Liver (tissue), 3 donors: ENCODE measurements around the gene NSF.

Experiments used
- ATF3 ChIP-seq: IDR thresholded peaks from 2 replicates; pipeline ENCODE4 v1.6.1; 2016; ENCODE audit warnings: antibody characterized with exemption
- CTCF ChIP-seq: fragments of 150-350 bp; IDR thresholded peaks from 2 replicates; pipeline ENCODE4 v1.5.1; 2017; ENCODE audit warnings: improper control_type of control experiment, low read depth, low read length; ENCODE audit not compliant: missing input control
- JUND ChIP-seq, 2 donors: IDR thresholded peaks; 2 replicates each; pipeline ENCODE4 v1.6.1; 2016; ENCODE audit warnings: antibody characterized with exemption in 2 of 2
- MAX ChIP-seq: IDR thresholded peaks from 2 replicates; pipeline ENCODE4 v1.6.1; 2016; ENCODE audit warnings: antibody characterized with exemption
- REST ChIP-seq: IDR thresholded peaks from 2 replicates; pipeline ENCODE4 v1.6.1; 2016; ENCODE audit warnings: antibody characterized with exemption, mild to moderate bottlenecking
- donor health status: healthy.
- donor health status: healthy.

- TF ChIP-seq REST (no peak), MAX (no peak), ATF3 (no peak), CTCF (no peak), JUND (IDR thresholded peaks at IDR 0.05) (no peak)
These were observed 152.2 kb downstream of the NSF start for GRCh38 chr17:46742565-46743270.
